Dedifferentiated amniotic fluid mesenchymal stem cell (primary cell): ENCODE measurements around the gene PCTP.

Source experiments
- DNase-seq: peaks from one replicate; pipeline ENCODE4 v3.0.0-alpha.2; 2016; ENCODE audit errors: extremely low spot score

PCTP gene

DNA sequence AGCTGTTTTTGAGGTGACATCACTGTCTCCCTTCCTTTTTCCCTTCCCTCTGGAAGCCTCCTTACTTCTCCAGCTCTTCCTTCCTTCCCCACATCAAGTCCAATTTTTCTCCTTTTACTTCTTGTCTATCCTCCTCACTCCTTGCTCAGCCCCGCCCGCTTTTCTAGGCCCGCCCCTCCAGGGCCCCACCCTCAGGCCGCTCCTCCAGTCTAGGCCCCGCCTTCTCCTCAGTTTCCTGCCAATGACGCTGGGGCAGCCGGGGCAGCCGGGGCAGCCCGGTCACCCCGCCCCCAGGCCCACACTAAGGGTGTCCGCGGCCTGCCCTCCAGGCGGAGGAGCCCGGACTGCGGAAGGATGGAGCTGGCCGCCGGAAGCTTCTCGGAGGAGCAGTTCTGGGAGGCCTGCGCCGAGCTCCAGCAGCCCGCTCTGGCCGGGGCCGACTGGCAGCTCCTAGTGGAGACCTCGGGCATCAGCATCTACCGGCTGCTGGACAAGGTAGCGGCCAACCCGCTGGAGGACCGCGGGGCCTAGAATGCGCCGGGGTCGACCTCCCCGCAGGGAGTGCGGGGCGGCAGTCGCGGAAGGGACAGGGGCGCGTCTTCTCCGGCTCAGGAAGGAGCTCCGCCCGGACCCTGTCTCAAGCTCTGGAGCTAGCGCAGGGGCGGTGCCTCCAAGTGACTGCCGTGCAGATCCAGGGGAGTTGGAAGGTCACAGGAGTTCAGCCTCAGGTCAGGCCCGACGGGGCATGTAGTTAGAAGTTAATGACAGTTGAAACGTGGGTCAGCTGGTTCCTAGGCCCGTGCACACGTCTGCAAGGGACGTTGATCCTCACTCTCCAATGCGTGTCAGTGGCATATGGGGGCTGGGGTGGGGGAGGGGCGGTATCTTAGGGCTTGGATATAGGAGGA is at the start of gene PCTP:
Gene PCTP, plus strand, starts transcription at position 302 of the 908 bp plus-strand sequence. Its CDS starts 53 bp downstream, at position 355.
- peak; percentile 86 for DNase-seq

DNA sequence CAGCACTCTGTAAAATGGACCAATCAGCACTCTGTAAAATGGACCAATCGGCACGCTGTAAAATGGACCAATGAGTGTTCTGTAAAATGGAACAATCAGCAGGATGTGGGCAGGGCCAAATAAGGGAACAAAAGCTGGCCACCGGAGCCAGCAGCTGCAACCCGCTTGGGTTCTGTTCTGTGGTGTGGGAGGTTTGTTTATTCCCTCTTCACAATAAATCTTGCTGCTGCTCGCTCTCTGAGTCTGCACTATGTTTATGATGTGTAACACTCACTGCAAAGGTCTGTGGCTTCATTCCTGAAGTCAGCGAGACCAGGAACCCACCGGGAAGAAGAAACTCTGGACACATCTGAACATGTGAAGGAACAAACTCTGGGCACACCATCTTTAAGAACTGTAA is 48.7 kb upstream of the PCTP start:
- no peak for DNase-seq

DNA sequence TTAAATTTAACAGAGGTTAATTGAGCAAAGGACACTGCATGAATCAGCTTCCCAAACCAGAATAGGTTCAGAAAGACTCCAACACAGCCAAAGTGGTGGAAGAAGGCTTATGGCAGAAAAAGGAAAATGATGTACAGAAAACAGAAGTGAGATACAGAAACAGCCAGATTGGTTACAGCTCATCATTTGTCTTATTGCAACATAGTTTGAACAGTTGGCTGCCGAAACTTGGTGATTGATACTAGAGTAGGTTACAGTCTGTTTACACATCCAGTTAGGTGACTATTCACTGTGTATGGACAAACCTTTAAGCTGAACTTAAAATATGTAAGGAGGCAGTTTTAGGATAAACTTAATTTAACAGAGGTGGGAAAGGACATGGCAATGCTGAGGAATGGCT is 46.5 kb upstream of the PCTP start:
- DNase-seq = no peak

DNA sequence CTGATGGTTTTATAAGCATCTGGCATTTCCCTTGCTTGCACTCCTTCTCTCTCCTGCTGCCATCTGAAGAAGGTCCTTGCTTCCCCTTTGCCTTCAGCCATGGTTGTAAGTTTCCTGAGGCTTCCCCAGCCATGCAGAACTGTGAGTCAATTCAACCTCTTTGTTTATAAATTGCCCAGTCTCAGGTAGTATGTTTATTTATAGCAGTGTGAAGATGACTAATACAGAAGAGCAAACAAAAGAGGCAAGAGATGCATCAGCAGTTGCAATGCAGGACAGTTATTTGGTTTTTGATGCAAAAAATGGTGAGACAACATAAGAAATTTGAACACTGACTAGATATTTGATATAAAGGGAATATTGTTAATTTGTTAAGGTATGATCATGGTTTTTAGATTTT is 45.0 kb upstream of the PCTP start:
- no peak for DNase-seq

GRCh38 chr17:55706808-55707773 is 43.8 kb upstream of the PCTP start:
- no peak for DNase-seq

- DNase-seq = no peak
These were observed 42.5 kb upstream of the PCTP start for GRCh38 chr17:55708175-55708974.

- no peak for DNase-seq
These were observed 41.4 kb upstream of the PCTP start for GRCh38 chr17:55709440-55709839.

DNA sequence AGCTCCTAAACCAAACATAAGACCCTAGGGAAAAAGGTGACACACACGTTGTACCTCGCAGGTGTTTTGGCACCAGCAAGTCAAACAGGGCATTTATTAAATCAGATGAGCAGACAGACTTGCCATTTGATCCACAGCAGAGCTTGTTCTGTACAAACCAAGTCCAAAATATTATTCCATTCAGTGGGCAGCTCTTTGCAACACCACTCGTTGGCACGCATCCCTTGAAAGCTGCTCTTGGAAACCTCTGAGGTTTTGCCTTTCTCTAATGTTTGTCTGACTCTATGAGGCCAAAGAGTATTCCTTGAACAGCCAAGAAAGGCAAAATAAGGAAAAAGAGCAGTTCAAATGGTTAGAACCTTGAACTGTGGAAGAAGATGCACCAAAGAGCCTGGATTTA is 40.9 kb upstream of the PCTP start:
- DNase-seq = no peak

- DNase-seq = no peak
These were observed 40.4 kb upstream of the PCTP start for GRCh38 chr17:55710410-55710809.

DNA sequence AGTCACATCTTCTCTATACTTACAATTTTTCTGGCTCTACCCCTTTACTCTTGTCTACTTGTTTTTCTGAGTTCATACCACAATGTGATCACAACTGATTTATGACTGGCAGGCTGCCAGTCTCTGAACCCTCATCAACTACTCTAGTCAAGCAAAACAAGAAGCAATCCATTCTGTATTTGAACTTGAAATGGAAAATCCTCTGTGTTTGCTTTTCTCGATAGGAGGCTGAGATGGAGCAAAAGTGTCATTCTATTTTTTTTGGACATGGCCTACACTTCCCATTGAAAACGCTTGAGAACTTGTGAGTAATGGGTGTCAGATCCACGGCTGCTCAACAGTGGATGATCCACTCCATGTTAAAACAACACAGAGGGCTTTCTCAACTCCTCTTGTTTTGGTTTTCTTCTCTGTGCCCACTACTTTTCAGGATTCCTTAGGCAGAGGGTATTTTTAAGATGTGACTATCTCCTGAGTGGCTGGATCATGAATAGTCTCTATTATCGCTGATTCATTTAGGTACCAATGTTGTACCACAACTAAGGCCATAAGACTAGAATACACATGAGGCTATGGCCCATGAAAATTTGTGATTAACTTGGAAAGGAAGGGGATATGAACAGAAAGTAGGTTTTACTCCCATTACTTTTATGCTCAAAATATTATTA is 39.9 kb upstream of the PCTP start:
- no peak for DNase-seq

- no peak for DNase-seq
These were observed 33.4 kb upstream of the PCTP start for GRCh38 chr17:55717432-55717831.

GRCh38 chr17:55717898-55718735 is 32.7 kb upstream of the PCTP start:
- peak; percentile 85 for DNase-seq

DNA sequence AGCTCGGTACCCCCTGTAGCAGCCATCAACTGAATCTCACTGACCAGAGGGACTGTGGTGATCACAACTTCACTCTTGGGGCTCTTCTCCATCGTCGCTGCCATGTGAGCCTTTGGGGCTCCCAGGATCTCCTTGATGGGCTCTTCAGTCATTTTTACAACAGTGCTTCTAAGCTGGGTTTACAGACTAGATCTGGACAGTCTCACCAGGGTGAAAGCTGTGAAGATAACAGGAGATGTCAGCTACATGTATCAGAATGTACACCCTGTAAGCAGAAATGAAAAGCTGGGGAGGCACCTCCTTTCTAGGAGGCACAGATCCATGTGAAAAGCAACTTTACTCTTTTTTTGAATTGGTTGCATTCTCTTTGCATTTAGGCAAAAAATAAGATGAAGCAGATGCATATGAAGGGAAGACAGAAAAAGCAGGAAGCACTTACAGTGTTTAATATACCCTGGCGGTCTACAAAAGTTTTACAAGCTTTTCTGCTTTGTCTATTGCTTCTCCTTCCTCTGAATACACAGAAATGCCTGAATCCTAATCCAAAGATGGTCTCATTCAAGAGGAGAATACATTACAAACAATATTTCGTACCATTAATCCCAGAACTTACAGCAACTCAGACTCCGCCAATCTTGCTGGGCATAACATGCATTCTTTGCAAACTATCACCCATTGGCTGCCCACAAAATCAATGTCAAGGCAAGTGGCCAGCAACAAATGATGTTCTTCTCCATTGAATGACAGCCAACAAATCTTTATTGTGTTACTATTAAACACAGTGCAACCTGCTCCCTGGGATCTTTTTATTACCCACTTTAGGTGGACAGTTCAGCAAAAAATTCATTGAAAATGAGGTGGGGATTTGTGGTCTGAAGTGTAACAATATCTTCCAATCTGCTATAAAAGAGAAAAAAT is 29.7 kb upstream of the PCTP start:
- no peak for DNase-seq

DNA sequence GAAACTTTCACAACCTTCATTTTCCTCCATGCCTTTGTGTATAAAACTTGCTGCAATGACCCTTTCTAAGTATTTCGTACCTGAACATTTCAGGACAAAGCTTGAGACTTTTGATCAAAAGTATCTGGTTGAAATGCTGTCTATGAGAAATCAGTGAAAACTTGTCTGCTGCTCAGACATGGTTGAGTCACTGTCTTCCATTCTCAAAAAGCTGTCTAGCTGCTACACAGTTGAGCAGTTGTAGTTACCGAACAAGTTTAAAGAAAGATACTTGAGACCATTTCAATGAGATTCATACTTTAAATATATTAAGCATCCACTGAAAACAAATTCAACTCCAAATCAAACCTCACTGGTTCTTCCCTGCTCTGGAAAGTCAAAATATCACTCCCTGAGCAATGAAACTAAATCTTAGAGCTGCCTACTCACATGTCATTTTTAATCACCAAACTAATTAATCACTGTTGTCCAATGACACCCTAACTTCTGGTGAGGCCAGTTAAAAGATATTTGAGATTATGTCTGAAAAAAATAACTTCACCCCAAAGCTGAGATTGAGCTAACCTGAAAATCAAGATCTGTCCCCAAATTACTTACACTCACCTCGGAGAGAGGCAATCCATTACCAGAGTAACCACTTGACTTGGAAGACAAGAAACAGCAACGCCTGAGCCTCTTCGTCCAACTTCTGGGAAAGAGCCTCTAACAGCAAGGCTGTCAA is 28.7 kb upstream of the PCTP start:
- no peak for DNase-seq

DNA sequence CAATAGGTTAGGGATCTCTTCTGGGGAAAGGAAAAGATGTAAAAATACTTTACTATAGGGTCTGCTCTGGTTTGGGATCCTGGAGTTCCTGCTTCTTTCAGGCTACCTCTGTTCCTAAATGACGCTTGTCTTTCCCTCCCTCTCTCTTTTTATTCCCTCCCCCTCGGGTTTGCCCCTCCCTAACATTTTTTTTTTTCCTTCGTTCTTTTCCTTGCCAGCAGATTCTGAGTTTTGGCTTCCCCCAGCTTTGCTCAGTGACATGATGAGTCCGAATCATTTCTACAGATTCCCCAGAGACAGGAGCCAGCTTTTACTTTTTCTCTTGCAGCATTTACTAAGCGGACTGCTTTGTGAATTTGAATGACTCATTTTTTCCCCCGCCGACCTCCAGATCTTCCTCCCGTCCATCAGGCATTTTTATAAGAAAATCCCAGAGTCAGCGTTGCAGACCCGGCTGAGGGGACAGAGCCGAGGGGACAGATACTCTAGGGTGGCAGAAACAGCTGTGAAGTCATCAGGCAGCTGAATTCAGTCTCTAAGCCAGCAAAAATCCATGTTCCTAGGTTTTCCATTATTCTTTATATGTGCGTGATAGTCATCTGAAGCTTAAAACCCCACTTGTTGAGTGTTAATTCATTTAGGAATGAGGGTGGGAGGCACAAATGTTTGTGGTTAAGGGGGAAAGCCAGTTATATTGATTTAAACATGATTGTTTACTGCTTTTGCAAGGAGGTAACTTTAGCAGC is 27.9 kb upstream of the PCTP start, which contains the start of gene TMEM100:
Gene TMEM100, minus strand, starts transcription at position 123 of the 746 bp plus-strand sequence. CDS start 1,794 bp downstream, outside the sequence.
- peak; percentile 45 for DNase-seq

DNA sequence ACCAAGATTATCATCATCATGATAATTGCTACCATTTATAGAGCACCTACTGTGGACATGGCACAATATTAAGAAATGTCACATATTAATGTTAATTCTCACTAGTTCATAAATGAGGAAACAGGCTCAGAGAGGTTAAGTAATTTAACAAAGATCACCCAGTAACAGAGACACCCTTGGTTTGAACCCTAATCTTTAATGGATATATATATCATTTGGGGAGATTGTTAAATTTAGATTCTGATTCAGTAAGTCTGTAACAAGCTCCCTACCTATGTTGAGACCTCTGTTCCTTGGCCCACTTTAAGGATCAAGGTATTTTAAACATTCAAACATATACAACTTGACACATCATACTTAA is 27.4 kb upstream of the PCTP start:
- DNase-seq = no peak

GRCh38 chr17:55726440-55726839 is 24.4 kb upstream of the PCTP start:
- peak; percentile 92 for DNase-seq

GRCh38 chr17:55727275-55727674 is 23.6 kb upstream of the PCTP start:
- DNase-seq = no peak
